GM18519 (cell line): ENCODE data around the gene UBL5.
A peak's percentile ranks its signal among the peaks of the same experiment; 100 is the strongest.
"Not testable (repeated sequence)": the region's sequence is repeated elsewhere in the genome, so short reads cannot be mapped to it uniquely, and the experiment has no call there.

Source experiments
- ATAC-seq: cut with Tn5 transposase; IDR thresholded peaks from one replicate; pipeline ENCODE4 v1.9.1; 2021; ENCODE audit warnings: mild to moderate bottlenecking, moderate library complexity; ENCODE audit not compliant: unreplicated experiment, low FRiP score

Gene UBL5

GRCh38 chr19:9808855-9809824 lies 18.6 kb upstream of the UBL5 start:
- no peak for ATAC-seq

GRCh38 chr19:9811139-9811538 lies 16.6 kb upstream of the UBL5 start:
- ATAC-seq: no peak

DNA sequence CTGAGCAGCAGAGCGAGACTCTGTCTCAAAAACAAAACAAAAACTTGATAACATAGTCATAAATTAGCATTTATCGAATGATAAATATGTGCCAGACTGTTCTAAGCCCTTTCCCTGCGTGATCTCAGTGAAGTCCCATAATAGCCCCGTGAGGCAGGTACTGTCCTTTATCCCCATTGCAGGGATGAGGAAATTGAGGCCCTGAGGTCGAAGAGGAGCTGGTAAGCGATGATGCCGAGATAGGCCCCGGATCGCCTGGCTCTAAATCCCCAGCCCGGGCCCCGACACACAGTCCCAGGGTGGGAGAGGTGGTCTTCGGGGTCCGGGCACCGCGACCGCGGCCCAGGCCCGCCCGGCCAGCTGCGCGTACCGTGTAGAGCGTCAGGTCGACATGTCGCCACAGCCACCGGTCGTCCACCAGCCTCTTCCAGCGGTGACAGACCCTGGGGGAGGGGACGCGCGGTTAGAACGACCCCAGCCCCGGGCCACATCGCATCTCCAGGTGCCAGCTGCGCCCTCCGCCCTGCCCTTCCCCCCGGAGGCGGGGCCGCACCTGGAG lies 9.5 kb upstream of the UBL5 start:
- no peak for ATAC-seq

DNA sequence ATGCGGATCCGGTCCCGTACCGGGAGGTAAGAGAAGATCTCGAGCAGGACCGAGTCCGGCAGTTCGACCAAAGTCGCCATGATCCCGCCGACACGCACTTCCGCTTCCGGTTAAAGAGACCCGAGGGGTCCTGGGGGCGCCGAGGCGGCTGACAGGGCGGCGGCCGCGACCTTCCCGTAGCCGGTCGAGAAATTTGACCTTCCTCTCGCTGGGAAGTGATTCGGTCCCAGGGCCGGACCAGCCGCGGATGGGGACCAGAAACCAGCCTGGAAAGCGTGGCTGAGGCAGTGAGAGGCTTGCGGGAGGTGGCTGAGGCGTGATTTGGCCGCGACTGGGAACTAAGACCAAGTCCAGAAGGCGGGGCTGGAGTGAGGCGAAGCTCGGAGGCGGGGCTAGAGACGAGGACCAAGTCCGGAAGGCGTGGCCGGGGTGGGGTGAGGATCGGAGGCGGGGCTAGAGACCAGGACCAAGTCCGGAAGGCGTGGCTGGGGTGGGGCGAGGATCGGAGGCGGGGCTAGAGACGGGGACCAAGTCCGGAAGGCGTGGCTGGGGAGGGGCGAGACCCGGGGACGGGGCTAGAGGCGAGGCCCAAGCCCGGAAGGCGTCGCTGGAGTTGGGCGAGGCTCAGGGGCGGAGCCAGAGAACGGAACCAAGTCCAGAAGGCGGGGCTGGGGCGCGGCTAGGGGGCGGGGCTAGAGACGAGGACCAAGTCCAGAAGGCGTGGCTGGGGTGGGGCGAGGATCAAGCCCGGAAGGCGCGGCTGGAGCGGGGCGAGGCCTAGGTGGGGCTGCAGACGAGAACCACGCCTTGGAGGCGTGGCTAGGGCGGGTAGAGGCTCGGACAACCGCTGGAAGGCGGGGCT lies 8.8 kb upstream of the UBL5 start, which contains the start of gene FBXL12:
FBXL12 (minus strand) TSS at position 346 of the 862 bp plus-strand sequence; CDS start at position 80, 266 bp downstream.
- ATAC-seq: peak; percentile 64

- ATAC-seq: no peak
Observed at GRCh38 chr19:9819596-9819909, 8.2 kb upstream of the UBL5 start.

GRCh38 chr19:9820034-9820433 lies 7.7 kb upstream of the UBL5 start:
- ATAC-seq: not testable (repeated sequence)

DNA sequence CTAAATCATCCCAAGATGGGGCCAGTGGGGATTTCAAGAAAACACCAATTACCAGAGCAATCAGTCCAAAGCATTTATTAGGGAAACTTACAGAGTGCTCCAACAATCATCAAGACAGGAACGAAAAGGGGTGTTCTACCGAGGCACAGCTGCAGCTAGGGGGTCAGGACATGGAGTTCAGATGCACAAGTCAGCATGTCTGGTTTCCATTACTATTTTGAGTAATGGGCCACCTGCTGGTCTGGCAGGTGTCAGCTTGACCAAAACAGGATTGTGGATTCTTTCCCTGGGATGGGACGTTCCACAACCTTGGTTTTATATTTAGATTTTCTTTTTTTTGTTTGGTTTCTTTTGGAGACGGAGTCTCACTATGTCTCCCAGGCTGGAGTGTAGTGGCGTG lies 3.9 kb upstream of the UBL5 start:
- ATAC-seq: no peak

GRCh38 chr19:9828551-9829063 lies 889 bp downstream of the UBL5 start:
- no peak for ATAC-seq

- no peak for ATAC-seq
Observed at GRCh38 chr19:9834307-9834725, 6.6 kb downstream of the UBL5 start.

DNA sequence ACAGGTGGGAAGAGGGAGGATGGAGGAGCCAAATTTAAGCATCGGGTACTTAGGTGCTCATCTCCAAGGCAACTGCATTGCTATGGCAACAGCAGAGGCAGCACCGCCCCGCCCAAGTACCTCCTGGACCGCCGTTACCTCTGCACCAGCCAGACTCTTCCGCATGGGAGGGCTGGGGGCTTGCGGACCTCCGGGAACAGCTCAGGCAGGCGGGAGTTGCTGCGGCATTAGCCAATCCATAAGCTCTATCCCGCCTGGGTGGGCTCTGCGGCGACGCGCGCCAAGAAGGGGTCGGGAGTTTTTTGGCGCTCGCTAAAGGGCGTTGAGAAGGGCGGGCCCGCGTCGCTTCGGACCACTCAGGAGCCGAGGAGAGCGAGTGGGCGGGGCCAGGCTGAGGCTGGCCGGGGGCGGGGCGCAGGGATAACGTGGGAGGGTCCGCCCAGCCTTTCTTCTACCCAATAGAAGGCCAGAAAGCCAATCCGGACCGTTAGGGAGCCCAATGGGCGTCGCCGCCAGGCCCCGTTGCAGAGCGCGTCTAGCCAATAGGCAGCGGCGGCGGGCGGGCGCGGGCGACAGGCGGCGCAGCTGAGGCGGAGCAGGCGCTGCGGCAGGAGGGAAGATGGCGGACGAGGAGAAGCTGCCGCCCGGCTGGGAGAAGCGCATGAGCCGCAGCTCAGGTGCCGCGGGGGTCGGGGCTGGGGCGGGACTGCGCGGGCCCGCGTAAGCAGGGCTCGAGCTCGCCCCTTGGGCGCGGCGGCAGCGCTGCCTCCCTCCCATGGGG lies 7.2 kb downstream of the UBL5 start, which contains the start of gene PIN1:
PIN1 (plus strand) TSS at position 593 of the 781 bp plus-strand sequence; CDS start at position 620, 27 bp downstream.
- peak; percentile 85 for ATAC-seq

- ATAC-seq: peak; percentile 10
Observed at GRCh38 chr19:9835507-9835949, 7.8 kb downstream of the UBL5 start.

GRCh38 chr19:9836021-9836420 lies 8.3 kb downstream of the UBL5 start:
- ATAC-seq: no peak

DNA sequence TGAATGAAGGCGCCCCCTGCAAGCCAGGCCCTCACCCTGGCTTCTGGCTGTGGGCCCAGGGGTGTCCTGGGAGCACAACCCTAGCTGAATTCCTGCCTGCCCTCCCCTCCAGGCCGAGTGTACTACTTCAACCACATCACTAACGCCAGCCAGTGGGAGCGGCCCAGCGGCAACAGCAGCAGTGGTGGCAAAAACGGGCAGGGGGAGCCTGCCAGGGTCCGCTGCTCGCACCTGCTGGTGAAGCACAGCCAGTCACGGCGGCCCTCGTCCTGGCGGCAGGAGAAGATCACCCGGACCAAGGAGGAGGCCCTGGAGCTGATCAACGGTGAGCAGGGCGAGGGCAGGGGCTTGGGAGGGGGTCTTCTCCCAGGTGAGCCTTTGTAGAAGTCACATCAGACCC lies 10.6 kb downstream of the UBL5 start:
- ATAC-seq: no peak

DNA sequence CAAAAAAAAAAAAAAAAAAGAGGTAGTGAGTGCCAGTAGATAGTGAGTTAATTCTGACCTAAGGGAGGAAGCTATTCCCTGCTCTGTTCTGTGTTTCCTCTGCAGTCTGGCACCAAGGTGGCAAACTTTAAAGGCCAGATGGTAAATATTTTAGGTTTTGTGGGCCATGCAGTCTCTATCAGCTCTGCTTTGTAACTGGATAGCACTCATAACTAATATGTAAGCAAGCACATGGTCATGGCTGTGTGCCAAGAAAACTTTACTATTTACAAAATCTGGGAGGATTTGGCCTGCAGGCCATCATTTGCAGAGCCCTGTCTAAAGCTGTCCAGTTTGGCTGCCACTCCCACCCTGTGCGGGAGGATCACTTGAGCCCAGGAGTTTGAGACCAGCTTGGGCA lies 11.7 kb downstream of the UBL5 start:
- no peak for ATAC-seq

DNA sequence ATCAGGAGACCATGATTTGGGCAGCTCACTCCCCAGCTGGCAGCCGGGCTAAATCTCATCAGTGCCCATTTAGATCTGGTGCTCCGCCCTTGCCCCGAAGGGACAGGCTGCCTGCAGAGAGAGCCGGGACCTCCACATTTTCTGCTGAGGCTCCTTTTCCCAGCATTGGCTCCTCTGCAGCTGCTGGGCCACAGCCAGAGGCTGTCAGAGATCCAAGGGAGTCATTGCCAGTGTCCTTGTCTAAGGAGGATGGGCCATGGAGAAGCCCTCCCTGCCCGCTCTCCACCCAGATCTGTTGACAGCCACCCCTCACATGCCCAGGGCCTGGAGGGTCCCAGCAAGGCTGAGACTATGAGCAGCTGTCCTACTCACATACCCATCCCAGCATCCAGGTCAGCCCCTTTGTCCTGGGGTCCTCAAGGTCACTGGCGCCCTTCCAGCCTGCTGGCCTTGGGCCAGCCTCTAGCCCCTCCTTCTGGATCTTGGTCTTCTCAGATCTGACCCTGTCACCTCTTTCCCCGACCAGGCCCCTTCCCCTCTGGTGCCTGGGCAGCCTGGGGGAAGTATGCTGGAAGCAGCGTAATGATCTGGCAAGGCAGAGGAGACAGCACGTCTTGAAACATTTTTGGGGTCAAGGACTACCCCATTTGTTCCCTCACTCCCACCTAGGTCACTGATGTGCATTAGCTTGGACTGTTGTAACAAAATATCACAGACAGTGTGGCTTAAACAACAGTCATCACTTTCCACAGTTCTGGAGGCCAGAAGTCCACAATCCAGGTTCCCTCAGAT lies 15.3 kb downstream of the UBL5 start:
- no peak for ATAC-seq

DNA sequence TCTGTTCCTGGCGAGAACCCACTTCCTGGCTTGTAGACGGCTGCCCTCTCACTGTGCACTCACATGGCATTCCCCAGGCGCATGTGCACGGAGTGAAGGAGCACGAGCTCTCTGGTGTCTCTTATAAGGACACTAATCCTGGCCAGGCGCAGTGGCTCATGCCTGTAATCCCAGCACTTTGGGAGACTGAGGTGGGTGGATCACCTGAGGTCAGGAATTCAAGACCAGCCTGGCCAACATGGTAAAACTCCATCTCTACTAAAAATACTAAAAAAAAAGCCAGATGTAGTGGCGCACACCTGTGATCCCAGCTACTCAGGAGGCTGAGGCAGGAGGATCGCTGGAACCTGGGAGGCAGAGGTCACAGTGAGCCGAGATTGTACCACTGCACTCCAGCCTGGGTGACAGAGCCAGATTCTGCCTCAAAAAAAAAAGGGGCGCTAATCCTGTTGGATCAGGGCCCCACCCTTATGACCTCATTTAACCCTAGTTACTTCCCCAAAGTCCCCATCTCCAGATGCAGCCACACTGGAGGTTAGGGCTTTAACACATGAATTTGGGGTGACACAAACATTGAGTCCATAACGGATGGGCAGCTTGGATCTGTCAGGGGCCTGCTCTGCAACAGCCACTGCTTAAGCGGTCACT lies 16.0 kb downstream of the UBL5 start:
- not testable (repeated sequence) for ATAC-seq

DNA sequence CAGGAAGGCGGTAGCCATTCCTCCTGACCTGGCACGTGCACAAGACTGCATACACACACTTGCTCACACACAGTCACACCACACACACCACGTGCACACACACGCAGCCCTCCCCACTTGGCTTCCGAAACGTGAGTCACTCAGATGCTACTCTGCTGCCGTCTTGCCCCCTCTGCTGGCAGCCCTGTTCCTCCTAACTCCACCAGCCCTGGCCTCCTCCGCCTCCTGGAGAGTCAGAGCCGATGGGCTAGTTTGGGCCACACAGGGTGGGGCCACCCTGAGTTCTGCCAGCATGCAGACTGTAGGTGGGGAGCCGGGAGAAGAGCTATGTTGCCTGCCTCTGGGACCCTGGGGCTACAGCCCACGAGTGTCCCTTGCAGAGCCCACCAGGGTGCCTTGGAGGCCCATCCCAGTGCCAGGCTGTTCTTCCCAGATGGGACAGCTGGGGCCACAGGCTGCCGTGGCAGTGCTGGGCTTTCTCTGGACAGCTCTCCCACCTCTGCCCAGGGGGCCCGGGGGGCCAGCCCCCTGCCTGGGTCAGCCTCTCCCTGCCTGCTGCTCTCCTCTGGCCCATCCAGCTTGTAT lies 19.5 kb downstream of the UBL5 start:
- ATAC-seq: no peak

GRCh38 chr19:9848060-9848459 lies 20.3 kb downstream of the UBL5 start:
- no peak for ATAC-seq
